ENCODE measurements around the gene MME.

The MME gene

GRCh38 chr3:155153242-155154186 lies 73.4 kb downstream of the MME start:
- Mint-ChIP-seq H3K27ac (no peak overlapping the region), H3K9me3 (peaks cover 7% of the 10 kb centered on the region), H3K4me3 (no peak overlapping the region), H3K36me3 (no peaks in the 10 kb centered on the region), H3K4me1 (no peaks in the 10 kb centered on the region)
- ATAC-seq = no peak
- DNase-seq (ENCODE audit: low spot score in 2 of 2) = no peak

- no peak overlapping the region for H3K4me3 Mint-ChIP-seq
- no peak for ATAC-seq
- peaks cover 7% of the 10 kb centered on the region for H3K9me3 Mint-ChIP-seq
- DNase-seq (ENCODE audit: low spot score in 2 of 2) = no peak
- H3K27ac Mint-ChIP-seq = no peak overlapping the region
- no peaks in the 10 kb centered on the region for H3K36me3 Mint-ChIP-seq
- H3K4me1 Mint-ChIP-seq = no peaks in the 10 kb centered on the region
Measured at GRCh38 chr3:155154255-155154654, 74.1 kb downstream of the MME start.

- DNase-seq (ENCODE audit: low spot score in 2 of 2) = no peak
- H3K4me1 Mint-ChIP-seq = no peaks in the 10 kb centered on the region
- peaks cover 3% of the 10 kb centered on the region for H3K9me3 Mint-ChIP-seq
- H3K36me3 Mint-ChIP-seq = no peaks in the 10 kb centered on the region
- H3K4me3 Mint-ChIP-seq = no peak overlapping the region
- no peak for ATAC-seq
- no peak overlapping the region for H3K27ac Mint-ChIP-seq
Measured at GRCh38 chr3:155158346-155159037, 78.4 kb downstream of the MME start.

GRCh38 chr3:155159301-155159700 lies 79.2 kb downstream of the MME start:
- no peak overlapping the region for H3K4me3 Mint-ChIP-seq
- H3K4me1 Mint-ChIP-seq = no peaks in the 10 kb centered on the region
- ATAC-seq (no peak), DNase-seq (ENCODE audit: low spot score in 2 of 2) (no peak)
- H3K9me3 Mint-ChIP-seq = peaks cover 3% of the 10 kb centered on the region
- H3K27ac Mint-ChIP-seq = no peak overlapping the region
- no peaks in the 10 kb centered on the region for H3K36me3 Mint-ChIP-seq

- DNase-seq (ENCODE audit: low spot score in 2 of 2) (no peak), ATAC-seq (no peak)
- Mint-ChIP-seq H3K27ac (no peak overlapping the region), H3K9me3 (no peaks in the 10 kb centered on the region), H3K4me1 (no peaks in the 10 kb centered on the region), H3K4me3 (no peak overlapping the region), H3K36me3 (no peaks in the 10 kb centered on the region)
Measured at GRCh38 chr3:155161640-155162292, 81.6 kb downstream of the MME start.

GRCh38 chr3:155164306-155164705 lies 84.2 kb downstream of the MME start:
- Mint-ChIP-seq H3K4me3 (no peak overlapping the region), H3K36me3 (no peaks in the 10 kb centered on the region), H3K9me3 (peaks cover 3% of the 10 kb centered on the region), H3K4me1 (no peaks in the 10 kb centered on the region), H3K27ac (no peak overlapping the region)
- ATAC-seq (no peak), DNase-seq (ENCODE audit: low spot score in 2 of 2) (no peak)

- H3K4me3 Mint-ChIP-seq = no peak overlapping the region
- no peak overlapping the region for H3K27ac Mint-ChIP-seq
- H3K9me3 Mint-ChIP-seq = peaks cover 6% of the 10 kb centered on the region
- H3K36me3 Mint-ChIP-seq = no peaks in the 10 kb centered on the region
- H3K4me1 Mint-ChIP-seq = no peaks in the 10 kb centered on the region
- no peak for ATAC-seq
- DNase-seq (ENCODE audit: low spot score in 2 of 2) = no peak
Measured at GRCh38 chr3:155166441-155166840, 86.3 kb downstream of the MME start.

GRCh38 chr3:155169197-155169596 lies 89.1 kb downstream of the MME start:
- H3K4me3 Mint-ChIP-seq = no peak overlapping the region
- H3K9me3 Mint-ChIP-seq = peaks cover 6% of the 10 kb centered on the region
- DNase-seq (ENCODE audit: low spot score in 2 of 2) (no peak), ATAC-seq (no peak)
- no peak overlapping the region for H3K27ac Mint-ChIP-seq
- no peaks in the 10 kb centered on the region for H3K36me3 Mint-ChIP-seq
- no peaks in the 10 kb centered on the region for H3K4me1 Mint-ChIP-seq

- Mint-ChIP-seq H3K27ac (no peak overlapping the region), H3K4me1 (no peaks in the 10 kb centered on the region), H3K36me3 (no peaks in the 10 kb centered on the region), H3K9me3 (peaks cover 6% of the 10 kb centered on the region), H3K4me3 (no peak overlapping the region)
- ATAC-seq = no peak
- no peak for DNase-seq (ENCODE audit: low spot score in 2 of 2)
Measured at GRCh38 chr3:155173771-155174170, 93.7 kb downstream of the MME start.

GRCh38 chr3:155178810-155179436 lies 98.8 kb downstream of the MME start:
- ATAC-seq (no peak), DNase-seq (ENCODE audit: low spot score in 2 of 2) (no peak)
- H3K36me3 Mint-ChIP-seq = no peaks in the 10 kb centered on the region
- H3K4me1 Mint-ChIP-seq = no peaks in the 10 kb centered on the region
- no peak overlapping the region for H3K4me3 Mint-ChIP-seq
- H3K9me3 Mint-ChIP-seq = peaks cover 4% of the 10 kb centered on the region
- H3K27ac Mint-ChIP-seq = no peak overlapping the region

GRCh38 chr3:155179437-155179827 lies 99.3 kb downstream of the MME start:
- Mint-ChIP-seq H3K9me3 (peaks cover 4% of the 10 kb centered on the region), H3K27ac (no peak overlapping the region), H3K36me3 (no peaks in the 10 kb centered on the region), H3K4me3 (no peak overlapping the region), H3K4me1 (no peaks in the 10 kb centered on the region)
- DNase-seq (ENCODE audit: low spot score in 2 of 2) (no peak), ATAC-seq (no peak)

GRCh38 chr3:155179966-155180757 lies 100.0 kb downstream of the MME start:
- no peak for ATAC-seq
- DNase-seq (ENCODE audit: low spot score in 2 of 2) = no peak
- H3K36me3 Mint-ChIP-seq = no peaks in the 10 kb centered on the region
- H3K27ac Mint-ChIP-seq = no peak overlapping the region
- H3K9me3 Mint-ChIP-seq = peaks cover 4% of the 10 kb centered on the region
- H3K4me1 Mint-ChIP-seq = no peaks in the 10 kb centered on the region
- no peak overlapping the region for H3K4me3 Mint-ChIP-seq

GRCh38 chr3:155182467-155182866 lies 102.3 kb downstream of the MME start:
- peaks cover 8% of the 10 kb centered on the region for H3K9me3 Mint-ChIP-seq
- H3K4me1 Mint-ChIP-seq = no peaks in the 10 kb centered on the region
- H3K27ac Mint-ChIP-seq = no peak overlapping the region
- no peak overlapping the region for H3K4me3 Mint-ChIP-seq
- no peak for DNase-seq (ENCODE audit: low spot score in 2 of 2)
- no peaks in the 10 kb centered on the region for H3K36me3 Mint-ChIP-seq
- no peak for ATAC-seq

- ATAC-seq (no peak), DNase-seq (ENCODE audit: low spot score in 2 of 2) (no peak)
- H3K36me3 Mint-ChIP-seq = no peaks in the 10 kb centered on the region
- H3K4me3 Mint-ChIP-seq = no peak overlapping the region
- peaks cover 4% of the 10 kb centered on the region for H3K9me3 Mint-ChIP-seq
- H3K4me1 Mint-ChIP-seq = no peaks in the 10 kb centered on the region
- H3K27ac Mint-ChIP-seq = no peak overlapping the region
Measured at GRCh38 chr3:155184011-155184410, 103.9 kb downstream of the MME start.
